SK-N-MC (cell line): ENCODE results near the gene COL27A1.

Experiments
- DNase-seq: peaks from one replicate; pipeline ENCODE4 v3.0.0-alpha.2; 2011; ENCODE audit warnings: low read depth, low spot score
- H3K27ac ChIP-seq: fragments of 200-600 bp; sonication (generic); 2 replicates; pipeline ENCODE4 v1.5.1; 2016; ENCODE audit warnings: mixed run types
- H3K36me3 ChIP-seq: fragments of 200-600 bp; sonication (generic); 2 replicates; pipeline ENCODE4 v1.6.1; 2017; ENCODE audit warnings: antibody characterized with exemption, low read length, mixed read lengths; ENCODE audit not compliant: insufficient read depth
- H3K4me3 ChIP-seq: fragments of 200-600 bp; sonication (generic); 2 replicates; pipeline ENCODE4 v1.5.1; 2016
- H3K9ac ChIP-seq: fragments of 200-600 bp; sonication (generic); 2 replicates; pipeline ENCODE4 v1.8.0; 2017; ENCODE audit warnings: mixed run types, mixed read lengths; ENCODE audit not compliant: insufficient read length
- H3K9me3 ChIP-seq: fragments of 200-600 bp; sonication (generic); 2 replicates; pipeline ENCODE4 v1.6.1; 2017; ENCODE audit warnings: low read depth, mild to moderate bottlenecking, antibody characterized with exemption, low read length, moderate library complexity, mixed read lengths
- EZH2 ChIP-seq: fragments of 200-600 bp; sonication (generic); IDR thresholded peaks from one replicate; pipeline ENCODE4 v1.6.1; 2017; ENCODE audit warnings: antibody characterized with exemption
- FOXP2 ChIP-seq: optimal IDR thresholded peaks from 2 replicates; pipeline ENCODE3; 2011; ENCODE audit warnings: mild to moderate bottlenecking, moderate library complexity; ENCODE audit not compliant: insufficient read depth; ENCODE audit errors: extremely low read length, control extremely low read depth
- POLR2AphosphoS5 ChIP-seq: IDR thresholded peaks from 2 replicates; pipeline ENCODE4 v1.6.1; 2012; ENCODE audit warnings: mild to moderate bottlenecking, low read depth, low read length, borderline replicate concordance

COL27A1 gene

DNA sequence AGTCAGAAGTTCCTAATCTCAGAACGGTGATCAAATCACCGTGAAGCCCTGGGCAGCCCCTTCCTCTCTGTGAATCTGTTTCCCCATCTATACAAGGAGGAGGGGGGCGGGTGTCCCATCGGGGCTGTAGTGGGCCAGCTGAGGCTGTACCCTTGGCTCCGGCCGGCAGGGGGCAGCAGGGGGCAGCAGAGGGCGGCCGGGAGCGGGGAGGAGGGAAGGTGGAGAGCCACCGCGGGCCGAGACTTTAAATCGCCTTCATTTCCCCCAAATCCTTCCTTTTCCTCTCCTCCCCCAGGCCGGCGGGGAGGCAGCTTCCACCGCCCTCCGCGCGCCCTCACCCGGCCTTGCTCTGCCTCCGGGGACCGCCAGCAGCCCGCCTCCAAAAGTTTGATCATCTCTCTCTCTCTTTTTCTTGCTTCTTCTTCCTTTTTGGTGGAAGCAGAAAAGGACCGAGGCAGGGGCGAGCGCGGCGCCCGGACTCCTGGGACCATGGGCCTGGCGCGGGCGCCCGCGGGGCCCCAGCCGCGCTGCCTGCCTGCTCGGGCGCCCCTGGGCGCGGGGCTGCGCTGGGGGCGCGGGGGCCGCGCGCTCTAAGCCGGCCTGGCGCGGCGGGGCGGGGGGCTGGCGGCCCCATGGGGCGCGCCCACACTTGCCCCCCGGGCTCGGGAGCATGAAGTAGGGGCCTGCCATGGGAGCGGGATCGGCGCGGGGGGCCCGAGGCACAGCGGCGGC, at the start of gene COL27A1:
Gene COL27A1, plus strand, starts transcription at position 275 of the 732 bp plus-strand sequence. Its CDS starts 414 bp downstream, at position 689.
- H3K4me3 ChIP-seq = peak within 1 kb of the TSS; percentile 91
- no peaks in the 10 kb centered on the region for H3K36me3 ChIP-seq
- no peak for TF ChIP-seq POLR2AphosphoS5
- TF ChIP-seq FOXP2 = no peak
- TF ChIP-seq EZH2 = no peak
- no peaks in the 10 kb centered on the region for H3K9me3 ChIP-seq
- no peak within 1 kb of the TSS for H3K27ac ChIP-seq
- DNase-seq = no peak
- peak within 1 kb of the TSS; percentile 84 for H3K9ac ChIP-seq

- no peak overlapping the region for H3K27ac ChIP-seq
- no peak overlapping the region for H3K9ac ChIP-seq
- no peak for DNase-seq
- no peaks in the 10 kb centered on the region for H3K36me3 ChIP-seq
- H3K9me3 ChIP-seq = no peaks in the 10 kb centered on the region
- TF ChIP-seq FOXP2 = no peak
- no peak for TF ChIP-seq EZH2
- TF ChIP-seq POLR2AphosphoS5 = no peak
- H3K4me3 ChIP-seq = no peak overlapping the region
Measured at GRCh38 chr9:114107286-114108001, 47.9 kb upstream of the COL27A1 start.

DNA sequence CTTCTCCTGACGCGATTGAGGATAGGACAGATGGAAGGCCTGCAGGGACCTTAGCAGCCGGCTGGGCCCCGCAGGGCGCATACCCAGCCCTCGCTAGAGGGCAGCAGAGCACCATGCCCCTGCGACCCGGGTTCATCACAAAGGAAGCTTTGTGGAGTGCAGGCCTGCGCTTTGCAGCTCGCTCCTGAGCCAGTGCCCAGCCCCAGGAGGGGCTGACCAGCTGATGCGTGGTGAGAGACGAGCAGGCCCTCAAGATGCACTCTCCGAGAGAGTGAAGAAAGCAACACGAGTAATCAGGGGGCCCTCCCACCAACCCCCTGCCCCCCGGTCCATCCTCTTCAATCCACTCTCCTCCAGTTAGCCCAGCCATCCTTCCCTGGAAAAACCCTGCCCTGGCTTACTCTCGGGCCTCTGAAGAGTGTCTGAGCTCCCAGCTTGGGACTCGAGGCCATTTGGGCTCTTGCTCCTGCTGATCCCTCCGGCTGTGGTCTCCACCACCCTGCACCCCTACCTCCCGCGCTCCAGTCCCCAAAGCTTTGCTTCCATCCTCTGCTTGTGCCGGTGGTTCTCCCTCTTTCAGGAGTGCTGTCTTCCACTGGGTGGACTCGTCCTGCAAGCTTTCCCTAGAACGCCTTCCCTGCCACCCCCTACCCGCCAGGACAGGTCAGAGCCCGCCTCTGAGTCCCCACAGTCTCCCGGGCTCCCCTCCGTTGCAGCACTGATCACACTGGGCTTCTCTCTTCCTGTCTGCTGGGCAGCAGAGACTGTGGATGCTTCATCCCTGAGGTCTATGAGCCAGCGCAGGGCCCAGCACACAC, 47.1 kb upstream of the COL27A1 start:
- TF ChIP-seq EZH2 (no peak), FOXP2 (no peak), POLR2AphosphoS5 (no peak)
- Histone ChIP-seq H3K36me3 (no peaks in the 10 kb centered on the region), H3K27ac (no peak overlapping the region), H3K4me3 (no peak overlapping the region), H3K9me3 (no peaks in the 10 kb centered on the region), H3K9ac (no peak overlapping the region)
- DNase-seq = no peak

- no peaks in the 10 kb centered on the region for H3K36me3 ChIP-seq
- H3K4me3 ChIP-seq = no peak overlapping the region
- TF ChIP-seq EZH2 (no peak), POLR2AphosphoS5 (no peak), FOXP2 (no peak)
- H3K9me3 ChIP-seq = no peaks in the 10 kb centered on the region
- H3K9ac ChIP-seq = no peak overlapping the region
- H3K27ac ChIP-seq = no peak overlapping the region
- no peak for DNase-seq
Measured at GRCh38 chr9:114109124-114109523, 46.2 kb upstream of the COL27A1 start.

DNA sequence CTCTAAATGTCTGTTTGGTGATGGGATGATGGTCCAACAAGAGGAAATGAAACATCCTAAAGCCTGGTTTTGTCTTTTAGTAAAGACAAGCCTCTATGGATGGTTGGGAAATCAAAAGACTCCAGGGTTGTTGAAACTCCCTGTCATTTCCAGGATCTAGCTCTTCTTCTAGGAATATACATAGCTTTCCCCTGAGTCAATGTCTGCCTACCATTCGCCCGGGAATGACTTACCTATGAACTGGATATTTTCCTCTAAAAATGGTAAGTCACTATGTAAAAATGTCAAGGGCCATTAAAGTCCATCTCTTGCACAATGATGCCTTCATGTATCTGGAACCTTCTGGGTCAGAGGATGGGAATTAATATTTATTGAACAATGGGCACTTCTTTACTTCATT, 45.2 kb upstream of the COL27A1 start:
- Histone ChIP-seq H3K36me3 (no peaks in the 10 kb centered on the region), H3K9ac (no peak overlapping the region), H3K9me3 (no peaks in the 10 kb centered on the region), H3K27ac (no peak overlapping the region), H3K4me3 (no peak overlapping the region)
- TF ChIP-seq EZH2 = no peak
- no peak for TF ChIP-seq FOXP2
- no peak for TF ChIP-seq POLR2AphosphoS5
- no peak for DNase-seq

GRCh38 chr9:114112325-114112724, 43.0 kb upstream of the COL27A1 start:
- no peak overlapping the region for H3K27ac ChIP-seq
- no peaks in the 10 kb centered on the region for H3K36me3 ChIP-seq
- no peak for TF ChIP-seq EZH2
- TF ChIP-seq FOXP2 = no peak
- no peak for TF ChIP-seq POLR2AphosphoS5
- H3K4me3 ChIP-seq = no peak overlapping the region
- H3K9ac ChIP-seq = no peak overlapping the region
- H3K9me3 ChIP-seq = no peaks in the 10 kb centered on the region
- DNase-seq = no peak

DNA sequence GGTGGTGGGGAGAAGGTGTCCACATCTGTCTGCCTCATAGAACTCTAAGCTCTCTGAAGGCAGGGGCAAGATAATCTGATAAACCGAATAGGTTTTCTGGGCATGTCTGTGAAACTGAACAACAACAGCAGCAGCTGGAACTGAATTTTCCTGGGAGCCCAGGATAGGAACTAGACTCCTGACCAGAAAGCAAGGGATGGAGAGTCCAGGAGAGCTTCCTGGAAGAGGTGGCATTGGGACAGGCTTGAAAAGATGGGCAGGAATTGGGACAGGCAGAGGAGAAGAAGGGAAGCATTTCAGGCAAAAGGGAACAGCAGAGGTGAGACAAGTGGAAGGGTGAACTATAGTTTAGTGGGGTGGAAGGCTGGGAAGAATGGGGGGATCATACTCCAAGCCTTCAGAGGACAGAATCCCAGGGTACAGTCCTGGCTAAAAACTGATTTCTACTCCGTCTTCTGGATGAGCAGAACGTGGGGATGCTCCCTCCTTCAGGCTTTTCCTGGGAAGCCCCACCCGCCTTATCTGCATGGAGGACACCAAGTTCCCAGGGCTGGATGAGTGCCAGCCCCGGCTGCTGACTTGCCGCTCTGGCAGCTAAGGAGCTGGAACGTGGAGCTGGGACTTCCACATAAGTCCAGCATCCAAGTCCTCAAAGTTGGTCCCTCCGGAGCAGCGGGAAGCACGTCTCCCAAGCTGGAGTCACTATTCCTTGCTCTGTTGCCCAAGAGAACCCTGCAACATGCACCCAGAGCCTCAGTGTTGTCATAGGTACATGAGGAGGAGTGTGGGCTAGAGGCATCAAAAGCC, 42.4 kb upstream of the COL27A1 start:
- Histone ChIP-seq H3K27ac (no peak overlapping the region), H3K4me3 (no peak overlapping the region), H3K9me3 (no peaks in the 10 kb centered on the region), H3K9ac (no peak overlapping the region), H3K36me3 (no peaks in the 10 kb centered on the region)
- no peak for DNase-seq
- no peak for TF ChIP-seq EZH2
- TF ChIP-seq POLR2AphosphoS5 = no peak
- TF ChIP-seq FOXP2 = no peak
